IMR-90 (cell line): ENCODE measurements around the gene RBBP7. TPM values are rescaled to one million over a fixed set of nuclear protein-coding genes. Genes with fewer than 3 reads are reported as not detected.

Experiments
- ATAC-seq: fragments of 200-7000 bp; cut with Tn5 transposase; 2 replicates; pipeline ENCODE4 v1.9.1; 2020; ENCODE audit warnings: low read depth, mild to moderate bottlenecking, moderate library complexity
- BruUV-seq: library from RNA; stranded (reverse); fragments of 400-500 nt; replicated peaks from 2 replicates; lab custom pipeline; 2021; lab: Mats Ljungman, UMichigan
- CTCF ChIA-PET: fragments of 300-600 bp; formaldehyde crosslinking; extraction: SDS; loops from one replicate; lab custom pipeline; 2021; ENCODE audit warnings: antibody characterized with exemption; lab: Yijun Ruan, JAX
- POLR2A ChIA-PET: fragments of 300-600 bp; sonication (Branson Sonifier 250); formaldehyde crosslinking; loops from one replicate; lab custom pipeline; 2022; ENCODE audit warnings: antibody characterized with exemption; ENCODE audit not compliant: unreplicated experiment; lab: Charles Lee
- DNase-seq: peaks from one replicate; pipeline ENCODE4 v3.0.0; 2013
- H2AFZ ChIP-seq: replicated peaks from 2 replicates; pipeline ENCODE3; 2013; ENCODE audit warnings: low read length, mild to moderate bottlenecking; ENCODE audit not compliant: poor library complexity
- H2AK5ac ChIP-seq: 2 replicates; pipeline ENCODE4 v1.6.1; 2013; ENCODE audit warnings: low read depth, low read length, inconsistent platforms
- H2AK9ac ChIP-seq: replicated peaks from 2 replicates; pipeline ENCODE3; 2013; ENCODE audit warnings: mild to moderate bottlenecking, low read depth, low read length, moderate library complexity; ENCODE audit not compliant: poor library complexity
- H2BK120ac ChIP-seq: 2 replicates; pipeline ENCODE4 v1.6.1; 2013; ENCODE audit warnings: low read depth, low read length, inconsistent platforms
- H2BK15ac ChIP-seq: 3 replicates; pipeline ENCODE4 v1.6.1; 2013; ENCODE audit warnings: low read depth, low read length, inconsistent platforms
- H2BK20ac ChIP-seq: 2 replicates; pipeline ENCODE4 v1.6.1; 2013; ENCODE audit warnings: low read depth, mild to moderate bottlenecking, inconsistent platforms, low read length, moderate library complexity
- H2BK5ac ChIP-seq: 2 replicates; pipeline ENCODE4 v1.6.1; 2013; ENCODE audit warnings: mild to moderate bottlenecking, low read depth, low read length, inconsistent platforms; ENCODE audit not compliant: poor library complexity, severe bottlenecking
- H3K14ac ChIP-seq: replicated peaks from 2 replicates; pipeline ENCODE4 v1.6.1; 2013; ENCODE audit warnings: low read depth, low read length, inconsistent platforms
- H3K18ac ChIP-seq: 2 replicates; pipeline ENCODE4 v1.6.1; 2013; ENCODE audit warnings: low read depth, low read length, control low read depth
- H3K23ac ChIP-seq: 2 replicates; pipeline ENCODE4 v1.6.1; 2013; ENCODE audit warnings: low read depth, low read length, inconsistent platforms
- H3K27ac ChIP-seq: 2 replicates; pipeline ENCODE4 v1.5.1; 2013; ENCODE audit warnings: mild to moderate bottlenecking, control low read depth, low read length; ENCODE audit not compliant: insufficient read depth
- H3K27me3 ChIP-seq: 2 replicates; pipeline ENCODE4 v1.6.1; 2013; ENCODE audit warnings: low read length; ENCODE audit not compliant: control insufficient read depth, insufficient read depth
- H3K36me3 ChIP-seq: 2 replicates; pipeline ENCODE4 v1.6.1; 2013; ENCODE audit warnings: low read length, mixed read lengths; ENCODE audit not compliant: control insufficient read depth, insufficient read depth
- H3K4ac ChIP-seq: 2 replicates; pipeline ENCODE4 v1.6.1; 2013; ENCODE audit warnings: low read depth, low read length, inconsistent platforms
- H3K4me1 ChIP-seq: 2 replicates; pipeline ENCODE4 v1.6.1; 2013; ENCODE audit warnings: low read length, mixed read lengths; ENCODE audit not compliant: control insufficient read depth, insufficient read depth
- H3K4me2 ChIP-seq: 2 replicates; pipeline ENCODE4 v1.6.1; 2013; ENCODE audit warnings: low read depth, mild to moderate bottlenecking, control low read depth, low read length, moderate library complexity
- H3K4me3 ChIP-seq: 2 replicates; pipeline ENCODE4 v1.5.1; 2013; ENCODE audit warnings: low read depth, mild to moderate bottlenecking, control low read depth, low read length, moderate library complexity; ENCODE audit not compliant: insufficient read depth
- H3K56ac ChIP-seq: 2 replicates; pipeline ENCODE4 v1.6.1; 2013; ENCODE audit warnings: low read length, inconsistent platforms; ENCODE audit not compliant: insufficient read depth; ENCODE audit errors: extremely low read depth
- H3K79me1 ChIP-seq, 2 experiments: 2 replicates each; pipeline ENCODE4 v1.6.1; 2013; ENCODE audit warnings: low read length in 2 of 2, inconsistent platforms in 1 of 2, low read depth in 1 of 2
- H3K9ac ChIP-seq: 2 replicates; pipeline ENCODE4 v1.6.1; 2013; ENCODE audit warnings: low read depth, low read length, control low read depth
- H3K9me1 ChIP-seq: 2 replicates; pipeline ENCODE4 v1.6.1; 2013; ENCODE audit warnings: low read length, inconsistent platforms; ENCODE audit not compliant: insufficient read depth
- H3K9me3 ChIP-seq: 2 replicates; pipeline ENCODE4 v1.6.1; 2013; ENCODE audit warnings: low read length; ENCODE audit not compliant: control insufficient read depth, insufficient read depth
- H4K20me1 ChIP-seq: 2 replicates; pipeline ENCODE4 v1.6.1; 2013; ENCODE audit warnings: low read length, inconsistent platforms; ENCODE audit not compliant: insufficient read depth
- H4K5ac ChIP-seq: 2 replicates; pipeline ENCODE4 v1.6.1; 2013; ENCODE audit warnings: mild to moderate bottlenecking, low read depth, low read length, control low read depth
- H4K8ac ChIP-seq, 2 experiments: 2 replicates each; pipeline ENCODE4 v1.6.1; 2013; ENCODE audit warnings: low read depth in 2 of 2, low read length in 2 of 2, control low read depth in 1 of 2, inconsistent platforms in 1 of 2
- H4K91ac ChIP-seq: 2 replicates; pipeline ENCODE4 v1.6.1; 2013; ENCODE audit warnings: low read depth, low read length, inconsistent platforms; ENCODE audit not compliant: insufficient read depth
- BHLHE40 ChIP-seq: fragments of 150-350 bp; IDR thresholded peaks from 2 replicates; pipeline ENCODE4 v1.6.1; 2016; ENCODE audit warnings: mild to moderate bottlenecking, low read depth, low read length
- CEBPB ChIP-seq: IDR thresholded peaks from 2 replicates; pipeline ENCODE4 v1.6.1; 2012; ENCODE audit warnings: low read depth, low read length, improper control_type of control experiment
- CHD1 ChIP-seq: IDR thresholded peaks from 2 replicates; pipeline ENCODE4 v1.6.1; 2012; ENCODE audit warnings: low read depth, low read length, improper control_type of control experiment
- CTCF ChIP-seq: conservative IDR thresholded peaks from 2 replicates; pipeline ENCODE4 v1.5.1; 2012; ENCODE audit warnings: mild to moderate bottlenecking, low read depth, low read length, improper control_type of control experiment
- ELK1 ChIP-seq: fragments of 150-350 bp; IDR thresholded peaks from 2 replicates; pipeline ENCODE4 v1.6.1; 2016; ENCODE audit warnings: low read depth, mild to moderate bottlenecking, low read length, moderate library complexity, borderline replicate concordance
- FOS ChIP-seq: fragments of 150-350 bp; IDR thresholded peaks from 2 replicates; pipeline ENCODE4 v1.6.1; 2016; ENCODE audit warnings: low read depth, low read length
- MAFK ChIP-seq: IDR thresholded peaks from 2 replicates; pipeline ENCODE4 v1.6.1; 2012; ENCODE audit warnings: low read depth, low read length, improper control_type of control experiment
- MAZ ChIP-seq: IDR thresholded peaks from 2 replicates; pipeline ENCODE4 v1.6.1; 2012; ENCODE audit warnings: low read depth, mild to moderate bottlenecking, low read length, improper control_type of control experiment, moderate library complexity, borderline replicate concordance
- MXI1 ChIP-seq: IDR thresholded peaks from 2 replicates; pipeline ENCODE4 v1.6.1; 2012; ENCODE audit warnings: low read depth, mild to moderate bottlenecking, low read length, moderate library complexity, borderline replicate concordance
- NFE2L2 ChIP-seq: fragments of 150-350 bp; IDR thresholded peaks from 2 replicates; pipeline ENCODE4 v1.6.1; 2016; ENCODE audit warnings: low read depth, mild to moderate bottlenecking, low read length
- POLR2A ChIP-seq: IDR thresholded peaks from 2 replicates; pipeline ENCODE4 v1.6.1; 2012; ENCODE audit warnings: mild to moderate bottlenecking, low read depth, low read length
- RAD21 ChIP-seq: IDR thresholded peaks from 2 replicates; pipeline ENCODE4 v1.6.1; 2012; ENCODE audit warnings: low read length, improper control_type of control experiment
- RCOR1 ChIP-seq: IDR thresholded peaks from 2 replicates; pipeline ENCODE4 v1.6.1; 2012; ENCODE audit warnings: mild to moderate bottlenecking, low read length, improper control_type of control experiment; ENCODE audit not compliant: insufficient replicate concordance
- RFX5 ChIP-seq: IDR thresholded peaks from 2 replicates; pipeline ENCODE4 v1.8.0; 2012; ENCODE audit warnings: low read depth, mild to moderate bottlenecking, low read length, moderate library complexity
- SMC3 ChIP-seq: fragments of 150-350 bp; IDR thresholded peaks from 2 replicates; pipeline ENCODE4 v1.6.1; 2016; ENCODE audit warnings: low read depth, mild to moderate bottlenecking, antibody characterized with exemption, low read length, moderate library complexity
- WGBS, 2 experiments: methylation state at CpG; one replicate each; pipeline versions ENCODE4 v1.1.5 to v1.1.7; 2013; ENCODE audit warnings: missing lambda C conversion rate in 2 of 2; ENCODE audit not compliant: insufficient read length in 1 of 2; ENCODE audit errors: extremely low coverage in 2 of 2; 5-methylcytosine and 5-hydroxymethylcytosine counted together
- dilution Hi-C: fragments of 300-500 bp; cut with HindIII; formaldehyde crosslinking; loops from one replicate; pipeline ENCODE4 v1.14.3; 2018; ENCODE audit warnings: low sequenced_read_pairs; ENCODE audit not compliant: unreplicated experiment
- in situ Hi-C: fragments of 300-500 bp; cut with MboI; formaldehyde crosslinking; loops from 3 replicates; pipeline ENCODE4 v1.14.3; 2019; ENCODE audit warnings: low sequenced_read_pairs, inconsistent platforms, mixed read lengths
- intact Hi-C: fragments of 100-400 bp; cut with micrococcal nuclease; formaldehyde crosslinking; loops from 2 replicates; pipeline ENCODE4 v1.10.0; 2022
- polyA plus RNA-seq, 3 experiments: library from polyadenylated mRNA; depleted of rRNA; stranded (reverse); fragments of >200 nt; gene quantifications; 2 replicates each; pipeline ENCODE4 v1.2.3, GENCODE V29; 2012; ENCODE audit warnings: low replicate concordance in 1 of 3
- total RNA-seq: library from RNA; depleted of rRNA; stranded (reverse); fragments of >200 nt; gene quantifications from 2 replicates; pipeline ENCODE4 v1.2.3, GENCODE V29; 2012

RBBP7 gene
- total and polyA plus RNA-seq, 2 of the 4 experiments (the other 2 are of a cell fraction): 147 to 149 TPM

GRCh38 chrX:16885628-16886027 is 15.5 kb upstream of the RBBP7 start:
- H2AK9ac ChIP-seq: no peak overlapping the region
- no peak overlapping the region for H2AFZ ChIP-seq
- H3K23ac ChIP-seq: no peak overlapping the region
- in situ Hi-C loops (no loop called here), intact Hi-C loops (no loop called here), dilution Hi-C loops (no loop called here)
- H4K5ac ChIP-seq: no peak overlapping the region
- no peak overlapping the region for H3K27ac ChIP-seq
- H2BK120ac ChIP-seq: no peak overlapping the region
- ATAC-seq: no peak
- H3K18ac ChIP-seq: no peak overlapping the region
- H3K9ac ChIP-seq: no peak overlapping the region
- no peak overlapping the region for H3K56ac ChIP-seq
- H4K20me1 ChIP-seq: no peaks in the 10 kb centered on the region
- ChIA-PET CTCF (interaction anchor here (0.6 to 2.3 kb wide), 2 partner anchors 161 to 331 kb away, joined by 5 to 10 read pairs; no protein-coding TSS in a partner anchor), POLR2A (interaction anchor here (0.6 kb wide), 1 partner anchor 49 kb away, joined by 3 read pairs; no protein-coding TSS in a partner anchor)
- no CpG with 5 or more reads among the region's 1 CpG for WGBS, 2 experiments
- H3K4me3 ChIP-seq: no peak overlapping the region
- H2AK5ac ChIP-seq: no peak overlapping the region
- no peak for DNase-seq
- no peak overlapping the region for H2BK15ac ChIP-seq
- no peak overlapping the region for H4K91ac ChIP-seq
- H3K4ac ChIP-seq: no peak overlapping the region
- no peaks in the 10 kb centered on the region for H3K9me3 ChIP-seq
- H3K27me3 ChIP-seq: peaks cover 21% of the 10 kb centered on the region
- no peak overlapping the region for H3K4me2 ChIP-seq
- H3K79me1 ChIP-seq: no peaks in the 10 kb centered on the region
- no peak overlapping the region for H4K8ac ChIP-seq
- BruUV-seq: no TSS peak
- no peak overlapping the region for H3K14ac ChIP-seq
- H2BK20ac ChIP-seq: no peak overlapping the region
- H2BK5ac ChIP-seq: no peak overlapping the region
- H3K36me3 ChIP-seq: no peaks in the 10 kb centered on the region
- no peaks in the 10 kb centered on the region for H3K9me1 ChIP-seq
- 0 out of 2 replicates have a peak, but pooled peaks cover 2% of the 10 kb centered on the region for H3K4me1 ChIP-seq
- no peak for TF ChIP-seq MAFK
- TF ChIP-seq RCOR1: no peak
- TF ChIP-seq SMC3: no peak
- no peak for TF ChIP-seq BHLHE40
- no peak for TF ChIP-seq MAZ
- no peak for TF ChIP-seq MXI1
- no peak for TF ChIP-seq CHD1
- TF ChIP-seq RAD21: no peak
- no peak for TF ChIP-seq NFE2L2
- TF ChIP-seq CEBPB: no peak
- TF ChIP-seq CTCF: no peak
- TF ChIP-seq RFX5: no peak
- no peak for TF ChIP-seq ELK1
- no peak for TF ChIP-seq POLR2A
- TF ChIP-seq FOS: no peak
